K562 treated with DMSO at 1 percent for 4 hours (cell line): Measurements from ENCODE around the gene ZNF778. TPM values are rescaled to one million over a fixed set of nuclear protein-coding genes. Genes with fewer than 3 reads are reported as not detected.

ENCODE experiments used
- total RNA-seq: library from RNA; unstranded; fragments of 300-600 nt; gene quantifications from 2 replicates; pipeline ENCODE4 v1.2.3, GENCODE V29; 2022; ENCODE audit not compliant: insufficient read depth

ZNF778 gene
- total RNA-seq, result 1.9 and 12.8 TPM in 2 replicates

DNA sequence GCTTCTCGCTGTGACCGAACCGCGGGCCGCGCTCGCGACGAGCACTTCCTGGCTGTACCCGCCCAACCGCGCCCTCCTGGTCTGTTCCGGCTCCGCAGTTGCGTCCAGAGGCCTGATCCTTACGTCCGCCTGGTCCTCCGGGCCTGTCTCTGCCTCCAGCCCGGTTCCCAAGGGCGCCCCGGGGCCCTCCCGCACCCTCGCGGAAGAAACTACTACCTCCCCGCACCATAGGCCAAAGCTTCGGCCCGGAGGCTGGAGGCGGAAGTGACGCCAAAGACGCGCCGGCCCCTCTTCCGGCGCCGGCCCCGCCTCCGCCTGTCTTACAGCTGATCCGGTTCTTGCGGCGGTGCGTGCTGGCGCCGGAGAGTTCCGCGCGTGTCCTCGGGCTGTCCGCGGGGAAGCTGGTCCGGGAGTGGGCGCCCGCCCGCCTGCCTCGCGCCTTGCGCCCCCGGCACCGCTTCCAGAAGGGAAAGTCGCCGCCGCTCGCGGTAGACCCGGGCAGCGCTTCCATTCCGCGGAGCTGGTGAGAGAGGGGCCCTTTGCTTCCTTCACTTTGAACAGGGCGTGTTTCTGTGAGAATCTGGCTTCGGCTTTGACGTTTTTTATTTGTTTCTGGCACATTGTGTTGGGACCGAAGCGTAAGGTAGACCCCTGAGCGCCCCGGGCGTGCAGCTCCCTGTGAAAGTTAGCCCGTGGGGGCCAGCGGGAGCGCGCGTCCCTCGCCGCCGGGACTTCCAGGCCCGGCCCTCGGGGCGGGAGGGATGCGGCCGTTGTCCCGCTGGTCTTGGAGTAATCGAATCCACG lies at the start of gene ZNF778:
Gene ZNF778, plus strand, starts transcription at position 316 of the 804 bp plus-strand sequence. CDS start 3,425 bp downstream, outside the sequence.

DNA sequence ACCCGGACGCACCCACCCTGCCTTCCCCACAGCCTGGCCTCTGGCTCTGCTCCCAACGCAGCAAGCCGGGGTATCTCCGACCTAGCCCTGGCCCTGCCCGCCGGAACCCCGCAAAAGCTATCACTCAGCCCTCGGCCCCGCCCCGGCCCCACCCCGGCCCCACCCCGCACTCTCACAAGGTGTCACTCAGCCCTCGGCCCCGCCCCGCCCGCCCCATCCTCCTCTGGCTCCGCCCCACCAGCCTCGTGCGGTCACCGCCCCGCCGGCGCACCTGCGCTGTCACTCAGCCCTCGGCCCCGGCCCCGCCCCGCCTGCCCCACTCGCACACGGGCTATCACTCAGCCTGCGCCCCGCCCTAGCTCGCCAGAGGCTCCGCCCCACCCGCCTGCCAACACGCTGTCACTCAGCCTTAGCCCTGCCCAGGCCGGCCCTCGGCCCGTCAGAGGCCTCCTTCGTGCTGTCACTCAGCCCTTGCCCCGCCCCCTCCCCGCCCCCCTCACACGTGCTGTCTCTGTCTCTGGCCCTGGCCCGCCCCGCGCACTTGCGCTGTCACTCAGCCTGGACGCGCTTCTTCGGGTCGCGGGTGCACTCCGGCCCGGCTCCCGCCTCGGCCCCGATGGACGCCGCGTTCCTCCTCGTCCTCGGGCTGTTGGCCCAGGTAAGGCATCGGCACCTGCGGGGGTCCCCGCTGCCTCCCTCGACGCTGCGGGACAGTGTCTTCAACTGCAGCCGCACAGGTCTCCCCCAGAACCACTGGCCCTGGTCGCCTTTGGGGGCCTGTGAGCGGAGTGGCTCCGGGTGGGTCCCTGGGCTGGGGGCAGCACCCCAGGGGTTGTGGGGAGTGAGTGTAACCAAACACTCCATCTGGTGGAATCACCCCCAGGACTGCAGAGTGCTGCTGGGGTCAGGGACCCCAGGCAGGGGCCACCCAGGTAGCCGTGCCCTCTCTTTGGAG lies 46.0 kb upstream of the ZNF778 start, which contains the start of gene CDH15:
Gene CDH15, plus strand, starts transcription at position 533 of the 955 bp plus-strand sequence. Its CDS starts 84 bp downstream, at position 617.

GRCh38 chr16:89200124-89200849 lies 17.2 kb upstream of the ZNF778 start, which contains the start of gene SLC22A31:
TSS of gene SLC22A31 (minus strand) at chr16:89200537. CDS start at chr16:89200501, 36 bp downstream.

Other genes starting within 250 kb of the ZNF778 start
- gene CBFA2T3, start 240.5 kb upstream of the ZNF778 start, total RNA-seq, result 13.8 and 28.6 TPM in 2 replicates
- gene ACSF3, start 123.9 kb upstream of the ZNF778 start, total RNA-seq, result 22.9 and 35.2 TPM in 2 replicates
- gene CDH15, start 46.0 kb upstream of the ZNF778 start, total RNA-seq, result not detected in 2 replicates
- gene SLC22A31, start 17.2 kb upstream of the ZNF778 start, total RNA-seq, result not detected in 2 replicates